Effector memory CD8-positive, alpha-beta T cell (primary cell): ENCODE measurements around the gene NEMP1.

ENCODE experiments used
- ATAC-seq: fragments of 150-1000 bp; cut with Tn5 transposase; replicated peaks from 2 replicates; pipeline ENCODE4 v1.10.0; 2021; ENCODE audit warnings: mild to moderate bottlenecking, moderate library complexity
- DNase-seq, 3 experiments: peaks; one replicate each; pipeline ENCODE4 v3.0.0; 2021
- H3K27ac Mint-ChIP-seq, 2 donors: one replicate each; pipeline ENCODE4 v1.8.0; 2022; ENCODE audit warnings: mild to moderate bottlenecking in 2 of 2, mixed read lengths in 2 of 2, moderate library complexity in 2 of 2
- H3K27me3 Mint-ChIP-seq, 2 donors: one replicate each; pipeline ENCODE4 v1.8.0; 2022; ENCODE audit warnings: mixed read lengths in 2 of 2
- H3K36me3 Mint-ChIP-seq: one replicate; pipeline ENCODE4 v1.8.0; 2022; ENCODE audit warnings: mild to moderate bottlenecking, moderate library complexity, mixed read lengths; ENCODE audit not compliant: insufficient read depth
- H3K4me1 Mint-ChIP-seq, 2 donors: one replicate each; pipeline ENCODE4 v1.8.0; 2022; ENCODE audit warnings: low read depth in 2 of 2, mixed read lengths in 2 of 2
- H3K4me3 Mint-ChIP-seq, 2 donors: one replicate each; pipeline ENCODE4 v1.8.0; 2022; ENCODE audit warnings: mild to moderate bottlenecking in 2 of 2, mixed read lengths in 2 of 2, moderate library complexity in 2 of 2
- H3K9me3 Mint-ChIP-seq, 2 donors: one replicate each; pipeline ENCODE4 v1.8.0; 2022; ENCODE audit warnings: mixed read lengths in 2 of 2

Gene NEMP1

DNA sequence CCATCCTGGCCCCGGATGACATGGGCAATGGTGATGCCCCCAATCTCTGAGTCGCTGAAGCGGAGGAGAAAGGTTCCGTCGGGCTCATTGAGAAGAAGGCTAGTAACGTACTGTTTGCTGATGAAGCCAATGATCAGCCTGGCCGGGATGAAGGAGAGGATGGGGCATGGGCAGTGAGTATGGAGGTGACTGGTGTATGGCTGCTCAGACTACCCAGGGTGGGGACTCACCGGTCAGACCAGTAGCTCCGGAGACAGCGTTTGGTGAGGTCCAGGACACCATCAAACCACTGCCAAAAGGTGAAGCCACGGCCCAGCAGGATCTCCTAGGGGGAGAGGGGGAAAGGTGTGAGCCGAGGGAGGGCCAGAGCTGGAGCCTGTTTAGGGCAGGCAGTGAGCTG is 21.2 kb upstream of the NEMP1 start:
- H3K27me3 Mint-ChIP-seq, result no peaks in the 10 kb centered on the region
- H3K27ac Mint-ChIP-seq, result peak overlapping the region; percentile 81 to 83
- H3K9me3 Mint-ChIP-seq, result no peaks in the 10 kb centered on the region
- H3K4me1 Mint-ChIP-seq, result peaks cover 4 to 13% of the 10 kb centered on the region in 2 donors
- DNase-seq, result no peak
- no peak overlapping the region for H3K4me3 Mint-ChIP-seq
- ATAC-seq, result no peak
- peaks cover 77% of the 10 kb centered on the region for H3K36me3 Mint-ChIP-seq

GRCh38 chr12:57099047-57099714 is 20.6 kb upstream of the NEMP1 start:
- Mint-ChIP-seq H3K4me3 (no peak overlapping the region), H3K36me3 (peaks cover 72% of the 10 kb centered on the region), H3K4me1 (peaks cover 4 to 10% of the 10 kb centered on the region in 2 donors), H3K27ac (peak overlapping the region; percentile 81 to 82), H3K9me3 (no peaks in the 10 kb centered on the region), H3K27me3 (no peaks in the 10 kb centered on the region)
- ATAC-seq, result no peak
- no peak for DNase-seq

GRCh38 chr12:57098546-57098945 is 20.0 kb upstream of the NEMP1 start:
- Mint-ChIP-seq H3K36me3 (peaks cover 67% of the 10 kb centered on the region), H3K27me3 (no peaks in the 10 kb centered on the region), H3K4me1 (peaks cover 8 to 13% of the 10 kb centered on the region in 2 donors), H3K27ac (peak overlapping the region; percentile 81 to 82), H3K9me3 (no peaks in the 10 kb centered on the region), H3K4me3 (no peak overlapping the region)
- ATAC-seq (no peak), DNase-seq (no peak)

GRCh38 chr12:57097554-57097835 is 18.9 kb upstream of the NEMP1 start:
- H3K36me3 Mint-ChIP-seq, result peaks cover 63% of the 10 kb centered on the region
- no peak overlapping the region for H3K27ac Mint-ChIP-seq
- ATAC-seq (no peak), DNase-seq (no peak)
- H3K4me3 Mint-ChIP-seq, result no peak overlapping the region
- H3K9me3 Mint-ChIP-seq, result no peaks in the 10 kb centered on the region
- no peaks in the 10 kb centered on the region for H3K27me3 Mint-ChIP-seq
- H3K4me1 Mint-ChIP-seq, result peaks cover 15 to 21% of the 10 kb centered on the region in 2 donors

DNA sequence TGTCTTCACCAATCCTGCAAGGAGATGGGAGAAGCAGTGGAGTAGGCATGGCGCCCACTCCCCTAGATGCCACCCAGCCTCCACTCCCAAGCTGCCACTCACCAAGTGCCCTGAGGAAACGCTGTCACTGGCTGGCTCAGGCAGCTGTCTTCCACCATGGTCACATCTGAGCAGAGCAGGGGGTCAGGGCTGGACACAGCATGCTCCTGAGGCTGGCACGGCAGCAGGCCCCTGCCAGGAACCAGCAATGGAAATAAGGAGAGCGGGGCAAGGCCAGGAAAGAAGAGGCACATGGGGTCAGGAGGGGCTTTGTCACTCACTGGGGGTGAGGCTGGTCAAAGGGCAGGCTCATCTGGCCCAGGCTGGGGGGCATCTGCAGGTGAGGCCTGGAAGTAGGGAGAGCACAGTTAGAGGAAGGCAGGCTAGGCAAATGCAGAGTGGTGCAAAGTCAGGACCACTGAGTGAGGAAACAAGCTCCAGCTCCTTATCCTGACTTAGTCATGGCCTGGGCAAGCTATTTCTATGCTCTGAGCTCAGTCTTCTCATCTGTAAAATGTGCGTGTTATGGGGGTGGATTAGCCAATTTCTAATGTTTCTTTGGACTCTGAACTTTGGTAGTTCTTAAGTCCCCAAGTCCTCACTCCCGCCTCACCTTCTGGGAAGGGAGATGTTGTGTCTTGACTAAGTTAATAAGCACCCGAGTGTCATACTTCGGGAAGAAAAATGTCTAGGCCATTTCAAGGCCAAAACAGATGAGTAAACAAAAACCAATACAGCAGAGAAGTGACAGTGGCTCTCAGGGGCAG is 18.4 kb upstream of the NEMP1 start:
- Mint-ChIP-seq H3K36me3 (peaks cover 57% of the 10 kb centered on the region), H3K4me1 (peaks cover 15 to 22% of the 10 kb centered on the region in 2 donors)
- ATAC-seq, result no peak

GRCh38 chr12:57096099-57096572 is 17.5 kb upstream of the NEMP1 start:
- no peak overlapping the region for H3K4me3 Mint-ChIP-seq
- ATAC-seq, result no peak
- no peaks in the 10 kb centered on the region for H3K27me3 Mint-ChIP-seq

More for the DNA sequence above, 18.4 kb upstream of the NEMP1 start:
- H3K9me3 Mint-ChIP-seq, result no peaks in the 10 kb centered on the region
- no peaks in the 10 kb centered on the region for H3K27me3 Mint-ChIP-seq
- H3K4me3 Mint-ChIP-seq, result no peak overlapping the region
- H3K27ac Mint-ChIP-seq, result peak overlapping the region in 1 of 2 donors; percentile 11
- DNase-seq, result no peak

DNA sequence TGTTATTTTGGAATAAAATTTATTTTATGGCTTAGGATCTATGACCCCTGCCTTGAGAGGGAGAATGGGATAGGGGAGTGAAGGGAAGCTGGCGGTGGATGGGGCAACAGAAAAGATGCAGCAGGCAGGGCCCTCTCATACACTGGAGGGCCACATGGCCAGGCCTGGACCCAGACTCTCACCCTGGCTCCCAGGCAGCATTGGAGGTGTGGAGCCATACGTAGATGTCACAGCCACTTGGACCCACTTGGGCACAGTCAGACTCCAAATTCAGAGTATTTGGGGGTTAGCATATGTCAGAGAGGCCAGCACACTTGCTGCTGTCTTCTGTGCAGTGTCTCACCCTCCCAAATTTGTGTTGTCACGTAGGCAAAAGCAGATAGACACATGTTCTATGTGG is 16.8 kb upstream of the NEMP1 start:
- Mint-ChIP-seq H3K27ac (peak overlapping the region; percentile 56 to 91), H3K36me3 (peaks cover 46% of the 10 kb centered on the region), H3K27me3 (no peaks in the 10 kb centered on the region), H3K4me3 (no peak overlapping the region), H3K4me1 (peaks cover 13 to 27% of the 10 kb centered on the region in 2 donors), H3K9me3 (no peaks in the 10 kb centered on the region)
- ATAC-seq (no peak), DNase-seq (no peak)

More at GRCh38 chr12:57096099-57096572, 17.5 kb upstream of the NEMP1 start:
- Mint-ChIP-seq H3K9me3 (no peaks in the 10 kb centered on the region), H3K27ac (peak overlapping the region; percentile 11 to 38), H3K36me3 (peaks cover 49% of the 10 kb centered on the region), H3K4me1 (peaks cover 15 to 21% of the 10 kb centered on the region in 2 donors)
- DNase-seq, result no peak

DNA sequence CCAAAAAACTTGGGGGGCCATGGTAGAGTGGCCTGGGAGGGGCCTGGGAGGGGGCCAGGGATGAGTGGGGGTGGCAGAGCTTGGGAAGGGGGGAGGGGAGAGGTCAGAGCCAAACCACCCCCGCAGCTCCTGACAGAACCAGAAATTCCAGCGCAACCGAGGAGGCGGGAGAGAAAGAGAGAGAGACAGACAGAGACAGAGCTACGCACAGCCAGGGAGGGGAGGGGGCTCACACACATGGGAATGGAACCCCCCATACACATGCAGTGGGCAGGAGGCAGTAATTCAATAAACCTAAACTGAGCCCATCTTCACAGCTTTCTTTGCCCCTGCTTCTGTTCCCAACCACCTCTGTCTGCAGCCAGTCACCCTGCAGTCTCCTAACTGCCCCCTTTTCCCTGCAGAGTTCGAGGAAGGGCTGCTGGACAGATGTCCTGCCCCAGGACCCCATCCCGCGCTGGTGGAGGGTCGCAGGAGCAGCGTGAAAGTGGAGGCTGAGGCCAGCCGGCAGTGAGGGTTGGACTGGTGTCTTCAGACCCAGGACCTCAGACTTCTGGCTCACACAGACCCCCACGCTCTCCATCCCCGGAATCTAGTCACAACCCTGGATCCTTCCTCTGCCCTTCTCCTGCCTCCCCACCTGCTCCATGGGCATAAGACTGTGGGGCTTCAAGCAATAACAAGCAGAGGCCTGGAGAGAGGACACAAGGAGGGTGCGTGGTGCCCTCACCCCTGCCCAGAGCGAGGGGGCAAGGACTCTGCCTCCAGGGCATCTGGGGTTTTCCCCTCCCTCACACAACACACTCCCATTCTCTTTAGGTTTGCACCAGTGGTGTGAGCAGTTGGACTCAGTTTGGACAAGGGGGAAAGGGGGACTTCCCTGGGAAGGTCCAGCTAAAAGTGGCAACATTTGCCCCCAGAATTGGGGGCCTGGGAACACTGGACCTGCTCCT is 15.9 kb upstream of the NEMP1 start:
- Mint-ChIP-seq H3K27ac (peak overlapping the region; percentile 90 to 91), H3K9me3 (no peaks in the 10 kb centered on the region), H3K4me3 (no peak overlapping the region), H3K36me3 (peaks cover 38% of the 10 kb centered on the region), H3K4me1 (peaks cover 16 to 34% of the 10 kb centered on the region in 2 donors), H3K27me3 (no peaks in the 10 kb centered on the region)
- ATAC-seq (no peak), DNase-seq (no peak)

DNA sequence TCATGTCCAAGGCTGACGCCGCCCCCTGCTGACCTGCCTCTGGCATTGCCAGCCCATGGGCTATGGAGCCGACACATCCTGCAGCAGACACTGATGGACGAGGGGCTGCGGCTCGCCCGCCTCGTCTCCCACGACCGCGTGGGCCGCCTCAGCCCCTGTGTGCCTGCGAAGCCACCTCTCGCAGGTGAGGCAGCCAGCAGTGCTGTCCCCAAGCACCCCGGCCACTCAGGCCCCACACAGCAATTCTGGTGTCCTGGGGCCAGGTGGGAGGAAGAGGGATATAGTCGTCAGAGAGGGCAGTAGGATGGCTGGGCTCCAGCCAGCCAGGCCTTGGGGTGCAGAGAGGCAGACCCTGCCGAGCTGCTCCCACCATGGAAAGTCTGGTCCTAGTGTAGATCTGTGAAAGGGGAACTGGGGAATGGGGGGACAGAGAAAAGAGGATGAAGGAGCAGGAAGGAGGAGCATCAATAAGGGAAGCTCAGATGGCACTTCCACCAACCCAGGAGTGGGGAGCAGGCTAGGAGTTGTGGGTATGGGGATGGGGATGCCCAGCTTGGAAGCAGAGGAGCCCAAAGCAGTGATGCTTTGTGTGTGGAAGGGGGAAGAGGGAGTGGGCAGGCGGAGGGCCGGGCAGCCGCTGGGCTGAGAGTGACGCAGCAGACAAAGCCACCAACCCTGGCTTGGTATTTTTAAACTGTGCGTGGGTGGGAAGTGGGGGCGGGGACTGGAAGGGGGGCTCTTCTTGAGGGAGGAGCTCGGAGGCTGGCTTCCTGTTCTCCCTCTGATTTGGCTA is 15.0 kb upstream of the NEMP1 start:
- Mint-ChIP-seq H3K27ac (peak overlapping the region; percentile 90 to 91), H3K4me3 (peak overlapping the region; percentile 66 to 68), H3K27me3 (no peaks in the 10 kb centered on the region), H3K36me3 (peaks cover 31% of the 10 kb centered on the region), H3K4me1 (peaks cover 20 to 33% of the 10 kb centered on the region in 2 donors), H3K9me3 (no peaks in the 10 kb centered on the region)
- DNase-seq (peak in 2 of 3 experiments; percentile 29 to 36), ATAC-seq (peak; percentile 58)

- DNase-seq, result no peak
- H3K9me3 Mint-ChIP-seq, result no peaks in the 10 kb centered on the region
- ATAC-seq, result no peak
- H3K27me3 Mint-ChIP-seq, result no peaks in the 10 kb centered on the region
- H3K4me1 Mint-ChIP-seq, result peaks cover 25 to 38% of the 10 kb centered on the region in 2 donors
- no peak overlapping the region for H3K4me3 Mint-ChIP-seq
- peak overlapping the region; percentile 29 to 91 for H3K27ac Mint-ChIP-seq
- peaks cover 35% of the 10 kb centered on the region for H3K36me3 Mint-ChIP-seq
Observed at GRCh38 chr12:57092876-57093414, 14.4 kb upstream of the NEMP1 start.

GRCh38 chr12:57092529-57092862 is 13.9 kb upstream of the NEMP1 start:
- DNase-seq (no peak), ATAC-seq (no peak)
- peaks cover 35% of the 10 kb centered on the region for H3K36me3 Mint-ChIP-seq
- peak overlapping the region; percentile 29 to 91 for H3K27ac Mint-ChIP-seq
- H3K4me3 Mint-ChIP-seq, result no peak overlapping the region
- H3K4me1 Mint-ChIP-seq, result peaks cover 28 to 40% of the 10 kb centered on the region in 2 donors
- no peaks in the 10 kb centered on the region for H3K9me3 Mint-ChIP-seq
- H3K27me3 Mint-ChIP-seq, result no peaks in the 10 kb centered on the region

GRCh38 chr12:57091638-57092528 is 13.3 kb upstream of the NEMP1 start:
- H3K9me3 Mint-ChIP-seq, result no peaks in the 10 kb centered on the region
- ATAC-seq (no peak), DNase-seq (no peak)
- no peaks in the 10 kb centered on the region for H3K27me3 Mint-ChIP-seq
- H3K4me1 Mint-ChIP-seq, result peaks cover 31 to 41% of the 10 kb centered on the region in 2 donors
- peak overlapping the region; percentile 76 to 91 for H3K27ac Mint-ChIP-seq
- no peak overlapping the region for H3K4me3 Mint-ChIP-seq
- H3K36me3 Mint-ChIP-seq, result peaks cover 29% of the 10 kb centered on the region
